WTC11 (cell line): ENCODE results near the gene INPP4B. TPM values are rescaled to one million over a fixed set of nuclear protein-coding genes. Genes with fewer than 3 reads are reported as not detected.

Source experiments
- ATAC-seq: fragments of 200-7000 bp; cut with Tn5 transposase; 2 replicates; pipeline ENCODE4 v1.10.0; 2021; ENCODE audit warnings: mild to moderate bottlenecking, moderate library complexity
- CTCF ChIA-PET: fragments of 300-600 bp; sonication (Branson Sonifier 250); formaldehyde crosslinking; loops from one replicate; lab custom pipeline; 2021; ENCODE audit warnings: antibody characterized with exemption; lab: Charles Lee
- POLR2A ChIA-PET: fragments of 350-600 bp; sonication (Branson Sonifier 250); formaldehyde crosslinking; loops from one replicate; lab custom pipeline; 2021; ENCODE audit warnings: antibody characterized with exemption; lab: Charles Lee
- DNase-seq: peaks from one replicate; pipeline ENCODE4 v3.0.0; 2021; ENCODE audit warnings: low spot score
- H3K27ac Mint-ChIP-seq: 2 replicates; pipeline ENCODE4 v1.8.0; 2021; ENCODE audit warnings: mixed read lengths
- H3K27me3 Mint-ChIP-seq: 2 replicates; pipeline ENCODE4 v1.8.0; 2021; ENCODE audit warnings: low read depth, mild to moderate bottlenecking, moderate library complexity, mixed read lengths
- H3K36me3 Mint-ChIP-seq: 2 replicates; pipeline ENCODE4 v1.8.0; 2021; ENCODE audit warnings: mixed read lengths
- H3K4me1 Mint-ChIP-seq: 2 replicates; pipeline ENCODE4 v1.8.0; 2022; ENCODE audit warnings: mixed read lengths
- H3K4me3 Mint-ChIP-seq: 2 replicates; pipeline ENCODE4 v1.8.0; 2021; ENCODE audit warnings: mild to moderate bottlenecking, moderate library complexity, mixed read lengths
- H3K9me3 Mint-ChIP-seq: 2 replicates; pipeline ENCODE4 v1.8.0; 2021; ENCODE audit warnings: mixed read lengths
- AFF4 ChIP-seq: sonication (generic); formaldehyde crosslinking; IDR thresholded peaks from 2 replicates; pipeline ENCODE4 v1.8.1; 2023; ENCODE audit warnings: mild to moderate bottlenecking, missing genetic modification reagents, borderline replicate concordance
- ATF2 ChIP-seq: sonication (generic); formaldehyde crosslinking; IDR thresholded peaks from 2 replicates; pipeline ENCODE4 v1.8.1; 2022; ENCODE audit warnings: low read depth, missing genetic modification reagents, borderline replicate concordance
- CREM ChIP-seq: sonication (generic); formaldehyde crosslinking; IDR thresholded peaks from 2 replicates; pipeline ENCODE4 v1.8.1; 2022; ENCODE audit warnings: mild to moderate bottlenecking, missing genetic modification reagents, moderate library complexity
- E2F1 ChIP-seq: sonication (generic); formaldehyde crosslinking; IDR thresholded peaks from 2 replicates; pipeline ENCODE4 v1.8.0; 2022; ENCODE audit warnings: mild to moderate bottlenecking, missing genetic modification reagents
- ELF4 ChIP-seq: sonication (generic); formaldehyde crosslinking; IDR thresholded peaks from 2 replicates; pipeline ENCODE4 v1.8.1; 2022; ENCODE audit warnings: low read depth, mild to moderate bottlenecking, moderate library complexity, missing genetic modification reagents
- FOXP4 ChIP-seq: sonication (generic); formaldehyde crosslinking; IDR thresholded peaks from 2 replicates; pipeline ENCODE4 v1.8.0; 2022; ENCODE audit warnings: mild to moderate bottlenecking, missing genetic modification reagents
- KAT7 ChIP-seq: sonication (generic); formaldehyde crosslinking; IDR thresholded peaks from 2 replicates; pipeline ENCODE4 v1.8.1; 2023; ENCODE audit warnings: missing genetic modification reagents, mild to moderate bottlenecking, borderline replicate concordance
- OVOL2 ChIP-seq: fragments of 250-450 bp; sonication (Bioruptor Pico); IDR thresholded peaks from 2 replicates; pipeline ENCODE4 v1.9.0; 2021; ENCODE audit warnings: mild to moderate bottlenecking, borderline replicate concordance
- PREB ChIP-seq: sonication (generic); formaldehyde crosslinking; IDR thresholded peaks from 2 replicates; pipeline ENCODE4 v1.8.1; 2022; ENCODE audit warnings: mild to moderate bottlenecking, missing genetic modification reagents, moderate library complexity, borderline replicate concordance
- RELA ChIP-seq: sonication (generic); formaldehyde crosslinking; IDR thresholded peaks from 2 replicates; pipeline ENCODE4 v1.8.1; 2022; ENCODE audit warnings: missing genetic modification reagents, mild to moderate bottlenecking, borderline replicate concordance
- ZBTB43 ChIP-seq: sonication (generic); formaldehyde crosslinking; IDR thresholded peaks from 2 replicates; pipeline ENCODE4 v1.8.1; 2023; ENCODE audit warnings: mild to moderate bottlenecking, missing genetic modification reagents
- ZNF219 ChIP-seq: sonication (generic); formaldehyde crosslinking; IDR thresholded peaks from 2 replicates; pipeline ENCODE4 v1.8.0; 2023; ENCODE audit warnings: missing genetic modification reagents, mild to moderate bottlenecking, borderline replicate concordance
- ZSCAN18 ChIP-seq: fragments of 250-450 bp; sonication (Bioruptor Pico); IDR thresholded peaks from 2 replicates; pipeline ENCODE4 v2.1.2; 2022; ENCODE audit warnings: mild to moderate bottlenecking, moderate library complexity
- total RNA-seq: library from RNA; stranded (reverse); gene quantifications from 3 replicates; pipeline ENCODE4 v1.2.3, GENCODE V29; 2021

Gene INPP4B
- total RNA-seq, 1 experiment from 2014 or later = 0.92 TPM

- no peak for TF ChIP-seq OVOL2
- no peak for TF ChIP-seq ELF4 (CRISPR knock-in tag)
- no peak for TF ChIP-seq KAT7
- no peak for TF ChIP-seq ZNF219 (CRISPR knock-in tag)
- no peak for TF ChIP-seq FOXP4
- no peak for TF ChIP-seq RELA
- no peak for TF ChIP-seq ZSCAN18 (CRISPR knock-in tag)
- TF ChIP-seq AFF4 (CRISPR knock-in tag) = no peak
- TF ChIP-seq ZBTB43 (CRISPR knock-in tag) = no peak
- no peak for TF ChIP-seq ATF2
- no peak for TF ChIP-seq CREM (CRISPR knock-in tag)
- no peak for TF ChIP-seq PREB (CRISPR knock-in tag)
- TF ChIP-seq E2F1 (CRISPR knock-in tag) = no peak
These were observed 516.8 kb downstream of the INPP4B start for GRCh38 chr4:142329313-142329712.

More at GRCh38 chr4:142329313-142329712, 516.8 kb downstream of the INPP4B start:
- no peak overlapping the region for H3K4me3 Mint-ChIP-seq
- H3K27me3 Mint-ChIP-seq = no peaks in the 10 kb centered on the region
- no peaks in the 10 kb centered on the region for H3K9me3 Mint-ChIP-seq
- no peaks in the 10 kb centered on the region for H3K36me3 Mint-ChIP-seq
- CTCF ChIA-PET = no interaction called here
- POLR2A ChIA-PET = no interaction called here
- ATAC-seq (no peak), DNase-seq (no peak)
- H3K27ac Mint-ChIP-seq = no peak overlapping the region
- H3K4me1 Mint-ChIP-seq = peaks cover 8% of the 10 kb centered on the region
